Fibroblast of lung (primary cell): ENCODE results near the gene ULBP1. TPM values are rescaled to one million over a fixed set of nuclear protein-coding genes. Genes with fewer than 3 reads are reported as not detected.

ENCODE experiments used
- DNase-seq, 2 donors: peaks; one replicate each; pipeline versions ENCODE4 v3.0.0 to v3.0.0-alpha.2; 2010; ENCODE audit warnings: low read depth in 2 of 2
- H2AFZ ChIP-seq: 2 replicates; pipeline ENCODE4 v1.5.1; 2012; ENCODE audit warnings: low read length, control low read depth, inconsistent platforms
- H3K27ac ChIP-seq: 2 replicates; pipeline ENCODE4 v1.5.1; 2011; ENCODE audit warnings: low read length, control low read depth; ENCODE audit not compliant: insufficient read depth
- H3K27me3 ChIP-seq: 2 replicates; pipeline ENCODE4 v1.5.1; 2011; ENCODE audit warnings: mild to moderate bottlenecking, low read length; ENCODE audit not compliant: control insufficient read depth, insufficient read depth
- H3K36me3 ChIP-seq: 2 replicates; pipeline ENCODE4 v1.5.1; 2011; ENCODE audit warnings: low read length; ENCODE audit not compliant: control insufficient read depth, insufficient read depth
- H3K4me1 ChIP-seq: 2 replicates; pipeline ENCODE4 v1.5.1; 2011; ENCODE audit warnings: low read length; ENCODE audit not compliant: control insufficient read depth, insufficient read depth; ENCODE audit errors: extremely low read depth
- H3K4me2 ChIP-seq: 2 replicates; pipeline ENCODE4 v1.5.1; 2011; ENCODE audit warnings: low read length, control low read depth; ENCODE audit not compliant: insufficient read depth; ENCODE audit errors: extremely low read depth
- H3K4me3 ChIP-seq, 4 experiments: fragments of 200-600 bp in 1 of 4; sonication (generic) in 1 of 4; replicated peaks in 1 of 4; 2 replicates each; pipeline ENCODE4 v1.5.1; 2011 to 2016; ENCODE audit warnings: low read length in 4 of 4, low read depth in 3 of 4, mild to moderate bottlenecking in 3 of 4, control low read depth in 2 of 4, inconsistent platforms in 1 of 4, mixed read lengths in 1 of 4; ENCODE audit not compliant: insufficient read depth in 1 of 4; ENCODE audit errors: control extremely low read depth in 1 of 4
- H3K79me2 ChIP-seq: 2 replicates; pipeline ENCODE4 v1.5.1; 2012; ENCODE audit warnings: mild to moderate bottlenecking, low read length, inconsistent platforms; ENCODE audit not compliant: control insufficient read depth, insufficient read depth
- H3K9ac ChIP-seq: 2 replicates; pipeline ENCODE4 v1.5.1; 2011; ENCODE audit warnings: mild to moderate bottlenecking, low read length, control low read depth; ENCODE audit not compliant: insufficient read depth
- H3K9me3 ChIP-seq: 2 replicates; pipeline ENCODE4 v1.5.1; 2012; ENCODE audit warnings: low read depth, low read length; ENCODE audit not compliant: control insufficient read depth, insufficient read depth
- H4K20me1 ChIP-seq: 2 replicates; pipeline ENCODE4 v1.5.1; 2011; ENCODE audit warnings: low read length; ENCODE audit not compliant: control insufficient read depth, insufficient read depth; ENCODE audit errors: extremely low read depth
- EZH2 ChIP-seq: IDR thresholded peaks from 2 replicates; pipeline ENCODE4 v1.5.1; 2012; ENCODE audit warnings: low read length, control low read depth, mild to moderate bottlenecking; ENCODE audit errors: missing control alignments
- polyA plus RNA-seq, 2 donors: library from polyadenylated mRNA; depleted of rRNA in 1 of 2; stranded (reverse) in 1 of 2; unstranded in 1 of 2; fragments of >200 nt; gene quantifications; 2 replicates each; pipeline ENCODE4 v1.2.1, GENCODE V29; 2011 to 2012; ENCODE audit warnings: missing spikeins in 1 of 2
- total RNA-seq: library from RNA; depleted of rRNA; stranded (reverse); fragments of >200 nt; gene quantifications from 2 replicates; pipeline ENCODE4 v1.2.1, GENCODE V29; 2014
- TF ChIP-seq, protein P1 (sequence below), 2 donors: IDR thresholded peaks in 1 of 2; conservative IDR thresholded peaks in 1 of 2; 1 replicate in 1 of 2; 2 replicates in 1 of 2; pipeline ENCODE4 v1.5.1; 2011 to 2012; ENCODE audit warnings: low read length in 2 of 2, control low read depth in 1 of 2, inconsistent platforms in 1 of 2, low read depth in 1 of 2, mild to moderate bottlenecking in 1 of 2

ULBP1 gene
- total and polyA plus RNA-seq, 2 donors (not counting 1 experiment from before 2014, with no cell fraction given): 0.83 to 1.1 TPM

DNA sequence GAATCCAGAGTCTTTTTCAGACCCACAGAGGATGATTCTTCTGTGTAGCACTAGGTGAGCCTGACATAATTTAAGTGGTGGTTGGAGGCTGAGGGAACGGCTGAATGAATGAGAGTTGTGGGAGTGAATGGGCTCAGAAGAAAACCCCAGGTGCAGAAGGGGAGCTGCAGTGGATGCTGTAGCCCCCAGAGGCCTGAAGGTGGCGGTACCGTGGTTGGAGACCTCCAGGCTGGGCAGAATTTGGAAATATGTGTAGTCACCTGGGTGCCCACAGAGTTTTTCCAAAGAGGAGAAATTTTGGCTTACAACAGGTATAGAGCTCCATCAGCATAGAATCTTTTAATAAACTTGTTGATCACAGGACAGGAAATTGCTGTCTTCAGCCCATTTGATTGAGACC lies 34.3 kb upstream of the ULBP1 start:
- Histone ChIP-seq H3K4me1 (peaks cover 5% of the 10 kb centered on the region), H2AFZ (no peak overlapping the region), H3K9me3 (no peaks in the 10 kb centered on the region), H3K27me3 (peaks cover 16% of the 10 kb centered on the region), H3K4me2 (no peak overlapping the region), H3K27ac (no peak overlapping the region), H3K79me2 (no peaks in the 10 kb centered on the region), H3K4me3 (no peak overlapping the region), H3K36me3 (no peaks in the 10 kb centered on the region), H3K9ac (no peak overlapping the region), H4K20me1 (no peaks in the 10 kb centered on the region)
- TF ChIP-seq EZH2: no peak
- TF ChIP-seq, protein P1, sequence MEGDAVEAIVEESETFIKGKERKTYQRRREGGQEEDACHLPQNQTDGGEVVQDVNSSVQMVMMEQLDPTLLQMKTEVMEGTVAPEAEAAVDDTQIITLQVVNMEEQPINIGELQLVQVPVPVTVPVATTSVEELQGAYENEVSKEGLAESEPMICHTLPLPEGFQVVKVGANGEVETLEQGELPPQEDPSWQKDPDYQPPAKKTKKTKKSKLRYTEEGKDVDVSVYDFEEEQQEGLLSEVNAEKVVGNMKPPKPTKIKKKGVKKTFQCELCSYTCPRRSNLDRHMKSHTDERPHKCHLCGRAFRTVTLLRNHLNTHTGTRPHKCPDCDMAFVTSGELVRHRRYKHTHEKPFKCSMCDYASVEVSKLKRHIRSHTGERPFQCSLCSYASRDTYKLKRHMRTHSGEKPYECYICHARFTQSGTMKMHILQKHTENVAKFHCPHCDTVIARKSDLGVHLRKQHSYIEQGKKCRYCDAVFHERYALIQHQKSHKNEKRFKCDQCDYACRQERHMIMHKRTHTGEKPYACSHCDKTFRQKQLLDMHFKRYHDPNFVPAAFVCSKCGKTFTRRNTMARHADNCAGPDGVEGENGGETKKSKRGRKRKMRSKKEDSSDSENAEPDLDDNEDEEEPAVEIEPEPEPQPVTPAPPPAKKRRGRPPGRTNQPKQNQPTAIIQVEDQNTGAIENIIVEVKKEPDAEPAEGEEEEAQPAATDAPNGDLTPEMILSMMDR (conservative IDR thresholded peaks at IDR 0.05 in 1 of 2, IDR thresholded peaks at IDR 0.05 in 1 of 2; ENCODE audit: low read depth in 1 of 2, low read length in 2 of 2): peak; percentile 21 to 56
- DNase-seq: no peak

DNA sequence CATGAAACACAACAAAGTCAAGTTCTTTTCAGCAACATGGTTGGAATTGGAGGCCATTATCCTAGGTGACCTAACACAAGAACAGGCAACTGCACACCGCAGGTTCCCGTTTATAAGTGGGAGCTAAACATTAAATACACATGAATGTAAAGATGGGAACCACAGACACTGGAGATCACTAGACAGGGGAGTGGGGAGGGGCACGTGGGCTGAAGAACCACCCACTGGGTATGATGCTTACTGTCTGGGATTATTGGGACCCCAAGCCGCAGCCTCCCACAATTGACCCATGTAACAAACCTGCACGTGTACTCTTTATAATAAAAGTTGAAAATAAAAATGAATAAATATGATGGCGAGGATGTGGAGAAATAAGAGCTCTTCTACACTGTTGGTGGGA lies 32.2 kb upstream of the ULBP1 start:
- H3K4me3 ChIP-seq: no peak overlapping the region
- no peak for TF ChIP-seq EZH2
- TF ChIP-seq, protein P1 (conservative IDR thresholded peaks at IDR 0.05 in 1 of 2, IDR thresholded peaks at IDR 0.05 in 1 of 2; ENCODE audit: low read depth in 1 of 2, low read length in 2 of 2): no peak

DNA sequence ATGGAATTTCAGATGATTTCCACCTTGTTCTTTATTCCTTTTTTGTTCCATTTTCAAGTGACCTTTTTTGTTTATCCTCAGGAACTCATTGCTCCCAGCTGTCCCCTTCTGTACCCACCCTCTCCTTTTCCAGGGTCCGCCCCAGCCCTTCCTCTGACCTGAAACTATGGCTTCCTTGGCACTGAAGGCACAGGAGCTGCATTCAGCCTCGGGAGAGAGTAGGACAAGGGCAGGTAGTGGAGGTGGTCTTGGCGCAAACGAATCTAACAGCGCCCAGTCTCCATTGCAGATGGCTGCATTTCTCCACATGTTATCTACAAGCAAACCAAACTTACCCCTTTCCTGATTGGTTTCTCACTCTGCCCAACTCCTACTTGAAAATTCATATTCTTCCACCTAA lies 30.7 kb upstream of the ULBP1 start:
- DNase-seq: no peak
- H3K27me3 ChIP-seq: peaks cover 33% of the 10 kb centered on the region
- H3K4me2 ChIP-seq: no peak overlapping the region
- no peaks in the 10 kb centered on the region for H3K36me3 ChIP-seq
- H2AFZ ChIP-seq: no peak overlapping the region
- H4K20me1 ChIP-seq: no peaks in the 10 kb centered on the region
- H3K4me3 ChIP-seq: no peak overlapping the region
- H3K27ac ChIP-seq: no peak overlapping the region
- no peaks in the 10 kb centered on the region for H3K4me1 ChIP-seq
- no peaks in the 10 kb centered on the region for H3K9me3 ChIP-seq
- no peak for TF ChIP-seq EZH2
- TF ChIP-seq, protein P1 (conservative IDR thresholded peaks at IDR 0.05 in 1 of 2, IDR thresholded peaks at IDR 0.05 in 1 of 2; ENCODE audit: low read depth in 1 of 2, low read length in 2 of 2): no peak
- H3K79me2 ChIP-seq: no peaks in the 10 kb centered on the region
- no peak overlapping the region for H3K9ac ChIP-seq

More for the DNA sequence above, 32.2 kb upstream of the ULBP1 start:
- no peak overlapping the region for H2AFZ ChIP-seq
- H3K27ac ChIP-seq: no peak overlapping the region
- H3K4me2 ChIP-seq: no peak overlapping the region
- no peaks in the 10 kb centered on the region for H3K9me3 ChIP-seq
- no peaks in the 10 kb centered on the region for H3K4me1 ChIP-seq
- no peaks in the 10 kb centered on the region for H4K20me1 ChIP-seq
- no peaks in the 10 kb centered on the region for H3K79me2 ChIP-seq
- no peaks in the 10 kb centered on the region for H3K36me3 ChIP-seq
- no peak for DNase-seq
- no peak overlapping the region for H3K9ac ChIP-seq
- H3K27me3 ChIP-seq: peaks cover 22% of the 10 kb centered on the region
